Occipital lobe (tissue), 2 donors: Measurements from ENCODE around the gene TPBGL. TPM values are rescaled to one million over a fixed set of nuclear protein-coding genes. Genes with fewer than 3 reads are reported as not detected.

ENCODE experiments used
- DNase-seq: peaks from one replicate; lab custom pipeline; 2025; lab: John Stamatoyannopoulos, UW
- total RNA-seq: library from RNA; depleted of rRNA; stranded (reverse); fragments of >200 nt; gene quantifications from one replicate; pipeline ENCODE4 v1.2.3, GENCODE V29; 2014

The TPBGL gene, protein sequence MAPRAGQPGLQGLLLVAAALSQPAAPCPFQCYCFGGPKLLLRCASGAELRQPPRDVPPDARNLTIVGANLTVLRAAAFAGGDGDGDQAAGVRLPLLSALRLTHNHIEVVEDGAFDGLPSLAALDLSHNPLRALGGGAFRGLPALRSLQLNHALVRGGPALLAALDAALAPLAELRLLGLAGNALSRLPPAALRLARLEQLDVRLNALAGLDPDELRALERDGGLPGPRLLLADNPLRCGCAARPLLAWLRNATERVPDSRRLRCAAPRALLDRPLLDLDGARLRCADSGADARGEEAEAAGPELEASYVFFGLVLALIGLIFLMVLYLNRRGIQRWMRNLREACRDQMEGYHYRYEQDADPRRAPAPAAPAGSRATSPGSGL
- total RNA-seq = under 0.01 TPM

DNA sequence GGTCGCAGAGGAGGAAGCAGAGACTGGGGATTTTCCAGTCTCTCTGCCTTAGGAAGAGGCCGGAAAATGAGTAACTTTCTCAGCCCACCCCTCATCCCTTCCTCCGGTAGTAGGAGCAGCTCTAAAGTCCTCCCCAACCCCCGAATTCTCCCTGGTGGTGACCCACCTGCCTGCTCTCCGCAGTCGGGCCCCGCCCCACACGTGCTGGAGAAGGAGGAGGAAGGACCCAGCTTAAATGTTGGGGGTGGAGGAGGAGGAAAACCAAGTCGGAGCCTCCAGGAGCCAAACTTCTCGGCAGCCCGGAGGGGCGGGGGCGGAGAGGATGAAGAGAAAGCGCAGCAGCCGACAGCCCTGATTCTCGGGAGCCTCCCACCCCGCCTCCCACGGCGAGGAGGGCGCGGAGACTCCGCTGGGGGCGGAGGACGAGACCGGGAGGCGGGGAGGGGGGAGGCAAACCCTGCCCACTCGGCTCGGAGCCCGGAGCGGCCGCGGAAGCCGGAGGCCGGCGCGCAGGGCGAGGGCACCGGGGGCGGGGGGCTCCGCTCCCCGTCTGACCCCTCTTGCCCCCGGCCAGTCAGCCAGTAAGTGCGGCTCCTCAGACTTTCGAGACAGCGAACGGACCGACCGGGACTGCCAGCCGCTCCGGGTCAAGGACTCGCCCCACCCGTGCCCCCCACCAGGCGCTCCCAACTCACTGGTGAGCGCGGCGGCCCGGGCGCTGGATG, at the start of gene TPBGL:
TSS of gene TPBGL (plus strand) at position 464 of the 725 bp plus-strand sequence. CDS start 276 bp downstream, outside the sequence.
- DNase-seq = no peak

DNA sequence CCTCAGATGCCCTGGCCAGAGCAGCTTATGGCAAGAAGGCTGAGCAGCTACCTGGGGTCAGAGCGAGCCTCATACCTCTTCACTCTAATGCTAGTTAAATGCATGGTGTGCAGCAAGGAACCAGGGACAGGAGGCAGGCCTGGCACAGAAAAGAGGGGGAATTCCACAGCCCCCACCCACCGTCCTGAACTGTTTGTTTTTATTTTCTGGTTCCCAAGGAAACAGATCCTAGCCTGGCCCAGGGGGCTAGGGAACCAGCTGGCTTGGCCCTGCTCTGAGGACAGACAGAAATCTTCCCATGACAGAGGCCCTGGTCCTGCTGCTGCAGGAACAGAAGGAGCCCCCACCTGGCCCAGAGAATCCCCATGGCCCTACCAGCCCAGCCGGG, 49.2 kb upstream of the TPBGL start:
- no peak for DNase-seq

DNA sequence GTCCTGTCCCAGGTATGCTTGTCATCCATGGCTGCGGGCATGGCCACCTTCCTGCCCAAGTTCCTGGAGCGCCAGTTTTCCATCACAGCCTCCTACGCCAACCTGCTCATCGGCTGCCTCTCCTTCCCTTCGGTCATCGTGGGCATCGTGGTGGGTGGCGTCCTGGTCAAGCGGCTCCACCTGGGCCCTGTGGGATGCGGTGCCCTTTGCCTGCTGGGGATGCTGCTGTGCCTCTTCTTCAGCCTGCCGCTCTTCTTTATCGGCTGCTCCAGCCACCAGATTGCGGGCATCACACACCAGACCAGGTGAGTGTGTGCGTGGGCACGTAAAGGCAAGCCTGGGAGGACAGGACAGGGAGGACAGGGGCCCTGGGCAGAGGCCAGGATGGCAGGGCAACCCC, 47.3 kb upstream of the TPBGL start:
- DNase-seq = no peak

DNA sequence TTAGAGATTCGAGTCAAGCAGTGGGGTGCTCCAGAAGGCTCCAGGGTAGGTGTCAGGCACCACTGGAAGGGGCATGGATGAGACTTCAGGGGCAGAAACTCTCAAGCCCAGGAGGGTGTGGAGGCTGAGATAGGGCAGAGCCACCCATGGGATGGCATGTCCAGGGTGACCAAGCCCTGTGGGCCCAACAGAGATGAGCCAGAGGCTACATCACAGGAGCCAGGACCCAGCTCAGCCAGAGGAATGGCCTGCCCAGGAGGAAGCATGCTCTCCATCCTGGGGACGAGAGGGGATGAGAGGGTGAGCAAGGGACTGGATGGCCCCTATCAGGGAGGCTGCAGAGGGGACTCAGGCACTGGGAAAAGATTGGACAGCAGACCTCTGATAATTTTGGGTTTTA, 46.9 kb upstream of the TPBGL start:
- no peak for DNase-seq

DNA sequence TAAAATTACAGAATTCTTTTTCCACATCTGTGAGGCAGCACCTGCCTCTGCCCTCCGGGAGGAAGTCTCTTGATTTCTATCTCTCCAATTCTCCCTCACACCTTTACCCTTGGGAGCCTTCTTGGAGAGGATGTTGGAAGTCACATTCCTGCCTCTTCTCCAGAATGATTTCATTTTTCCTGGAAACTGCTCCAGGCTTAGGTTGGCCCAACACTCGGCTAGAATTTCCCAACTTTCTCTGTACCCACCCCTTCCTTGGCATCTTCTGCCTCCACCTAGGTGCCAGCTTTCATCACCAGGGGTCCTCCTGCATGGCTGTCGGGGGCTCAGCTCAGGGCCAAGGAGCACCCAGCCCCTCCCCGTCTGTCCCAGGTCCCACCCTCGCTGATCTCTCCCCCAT, 46.4 kb upstream of the TPBGL start:
- DNase-seq = no peak

DNA sequence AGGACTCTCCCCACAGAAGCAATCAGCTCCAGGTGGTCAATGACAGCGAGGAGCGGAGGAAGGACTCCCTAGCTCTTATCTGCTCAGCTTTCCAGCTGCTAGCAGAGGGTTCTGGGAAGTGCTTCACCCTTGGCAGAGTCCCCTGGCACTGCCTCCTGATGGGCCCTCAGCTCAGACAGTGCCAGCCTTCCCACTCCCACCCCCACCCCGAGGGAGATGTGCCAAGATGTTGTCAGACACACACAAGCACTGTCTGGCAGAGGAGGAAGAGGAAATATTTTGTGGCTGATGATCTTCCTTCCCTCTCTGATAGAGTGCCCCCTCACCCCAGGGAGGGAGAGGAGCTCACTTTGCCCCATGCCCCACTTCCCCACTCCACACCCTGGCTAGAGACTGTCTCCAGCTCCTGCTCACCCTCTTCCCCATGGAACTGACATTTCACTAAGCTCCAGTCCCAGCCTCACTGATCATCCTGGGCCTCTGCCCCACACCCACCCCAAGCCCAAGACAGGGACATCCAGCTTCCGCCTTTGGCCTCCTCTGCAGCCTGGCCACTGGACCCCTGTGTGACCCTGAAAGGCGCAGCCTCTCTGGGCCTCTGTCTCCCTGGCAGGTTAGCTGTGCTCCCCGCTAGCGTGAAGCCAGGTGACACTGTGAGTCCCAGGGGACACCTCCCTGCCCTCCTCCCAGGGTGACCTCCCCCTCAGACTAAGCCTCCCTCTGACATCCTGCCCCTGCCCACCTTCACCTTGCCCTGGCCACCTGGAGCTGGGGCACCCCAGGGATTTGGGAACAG, 45.2 kb upstream of the TPBGL start:
- DNase-seq = no peak

DNA sequence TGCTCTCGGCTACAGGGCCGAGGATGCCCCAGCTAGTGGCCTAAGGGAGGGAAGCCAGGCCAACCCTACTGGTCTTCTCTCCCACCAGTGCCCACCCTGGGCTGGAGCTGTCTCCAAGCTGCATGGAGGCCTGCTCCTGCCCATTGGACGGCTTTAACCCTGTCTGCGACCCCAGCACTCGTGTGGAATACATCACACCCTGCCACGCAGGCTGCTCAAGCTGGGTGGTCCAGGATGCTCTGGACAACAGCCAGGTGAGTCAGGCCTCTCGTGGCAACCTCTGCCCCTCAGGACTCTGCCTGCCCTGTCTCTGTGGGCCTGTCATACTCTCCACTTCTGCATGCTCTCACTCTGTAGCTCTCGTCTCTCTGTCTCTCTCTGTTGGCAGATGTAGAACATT, 44.1 kb upstream of the TPBGL start:
- no peak for DNase-seq

DNA sequence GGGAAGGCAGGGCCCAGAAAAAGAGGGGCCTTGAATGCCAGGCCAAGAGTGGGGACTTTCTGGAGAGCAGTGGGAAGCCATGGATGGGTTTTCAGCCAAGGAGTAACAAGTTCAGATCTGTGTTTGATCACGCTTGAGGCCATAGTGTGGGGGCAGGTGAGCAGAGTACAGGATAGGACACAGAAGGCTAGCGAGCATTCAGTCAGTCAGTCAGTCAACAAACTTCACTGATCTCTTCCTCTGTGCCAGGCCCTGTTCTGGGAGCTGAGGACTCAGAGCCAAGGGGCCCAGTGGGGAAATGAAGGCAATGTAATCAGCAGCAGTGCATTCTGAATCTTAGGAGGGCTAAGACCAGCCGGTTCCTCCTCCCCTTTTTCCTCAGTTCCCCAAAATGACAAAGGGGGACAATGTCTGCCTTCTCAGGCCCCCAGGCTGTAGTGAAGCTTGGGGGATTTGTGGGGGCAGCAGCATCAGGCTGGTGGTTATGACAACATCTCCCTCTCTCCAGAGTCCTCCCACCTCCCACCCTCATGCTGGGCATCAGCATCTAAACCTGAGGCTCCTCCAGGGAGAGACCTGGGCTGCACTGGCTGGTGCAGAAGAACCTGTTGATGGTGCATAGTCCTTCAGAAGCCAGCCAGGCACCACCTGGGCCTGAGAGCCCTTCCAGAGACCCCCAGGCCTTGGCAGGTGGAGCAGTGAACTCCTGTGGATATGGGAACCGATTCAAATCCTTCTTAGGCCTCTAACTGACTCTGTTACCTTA, 42.9 kb upstream of the TPBGL start:
- DNase-seq = no peak

DNA sequence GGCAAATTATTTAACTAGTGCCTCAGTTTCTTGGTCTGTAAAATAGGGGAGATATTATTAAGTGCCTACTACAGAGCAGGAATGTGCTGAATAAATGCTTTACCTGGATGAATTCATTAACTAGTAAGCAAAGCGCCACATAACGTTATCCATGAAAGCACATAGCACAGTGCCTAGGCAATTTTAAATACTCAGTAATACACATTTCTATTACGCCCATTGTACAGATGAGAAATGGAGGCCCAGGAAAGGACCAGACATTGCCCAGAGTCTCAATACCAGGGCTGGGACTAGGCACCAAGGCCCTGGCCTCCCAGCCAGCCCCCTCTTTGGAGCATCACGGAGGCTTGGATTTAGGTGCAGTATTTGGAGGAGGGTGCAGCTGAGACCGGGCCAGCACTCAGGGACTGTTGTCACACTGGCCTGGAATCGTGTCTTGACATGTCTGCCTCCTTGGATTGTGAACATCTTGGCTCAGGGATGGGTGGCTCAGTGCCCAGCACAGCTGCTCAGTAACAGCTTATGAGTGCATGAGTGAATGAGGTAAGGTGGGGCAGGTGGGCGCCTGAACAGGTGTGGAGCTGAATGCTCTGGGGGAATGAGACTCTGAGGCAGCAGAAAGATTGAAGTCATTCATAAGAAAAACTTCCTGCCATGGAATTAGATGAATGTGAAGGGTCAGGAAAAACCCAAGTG, 42.1 kb upstream of the TPBGL start:
- no peak for DNase-seq

DNA sequence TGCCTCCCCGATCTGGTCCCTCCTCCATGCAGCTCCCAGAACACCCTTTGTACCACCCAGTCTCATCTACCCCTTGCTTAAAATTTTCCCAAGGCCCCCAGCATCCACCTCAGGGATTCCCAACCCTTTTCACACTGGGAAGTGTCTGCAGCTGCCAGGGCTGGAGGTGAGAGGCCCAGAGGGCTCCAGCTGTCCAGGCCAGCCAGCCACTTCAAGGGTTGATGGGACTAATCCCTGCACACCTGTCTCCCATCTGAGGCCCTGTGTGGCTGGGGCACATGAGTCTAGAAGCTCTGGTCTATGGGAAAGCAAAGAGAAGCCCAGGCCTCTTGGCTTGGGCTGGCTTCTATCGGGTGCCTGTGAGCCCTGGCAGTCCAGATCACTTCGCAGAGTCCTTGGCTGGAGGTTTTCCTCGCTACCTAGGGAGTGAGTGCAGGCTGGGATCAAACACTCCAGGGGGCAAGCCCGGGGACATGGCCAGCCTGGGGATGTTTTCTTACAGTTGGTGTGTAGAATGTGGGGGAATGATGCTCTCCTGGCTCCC, 41.1 kb upstream of the TPBGL start:
- no peak for DNase-seq

DNA sequence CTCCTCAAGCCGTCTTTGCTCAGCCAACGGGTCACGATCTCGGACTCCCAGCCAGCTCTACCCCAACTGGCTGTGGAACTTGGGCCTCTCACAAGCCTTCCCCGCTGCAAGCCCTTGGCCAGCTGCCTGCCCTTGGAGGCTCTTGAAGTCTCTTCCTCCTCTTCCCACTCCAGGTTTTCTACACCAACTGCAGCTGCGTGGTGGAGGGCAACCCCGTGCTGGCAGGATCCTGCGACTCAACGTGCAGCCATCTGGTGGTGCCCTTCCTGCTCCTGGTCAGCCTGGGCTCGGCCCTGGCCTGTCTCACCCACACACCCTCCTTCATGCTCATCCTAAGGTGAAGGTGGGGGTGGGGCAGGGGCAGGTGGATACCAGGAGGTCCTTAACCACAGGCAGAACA, 40.5 kb upstream of the TPBGL start:
- no peak for DNase-seq

DNA sequence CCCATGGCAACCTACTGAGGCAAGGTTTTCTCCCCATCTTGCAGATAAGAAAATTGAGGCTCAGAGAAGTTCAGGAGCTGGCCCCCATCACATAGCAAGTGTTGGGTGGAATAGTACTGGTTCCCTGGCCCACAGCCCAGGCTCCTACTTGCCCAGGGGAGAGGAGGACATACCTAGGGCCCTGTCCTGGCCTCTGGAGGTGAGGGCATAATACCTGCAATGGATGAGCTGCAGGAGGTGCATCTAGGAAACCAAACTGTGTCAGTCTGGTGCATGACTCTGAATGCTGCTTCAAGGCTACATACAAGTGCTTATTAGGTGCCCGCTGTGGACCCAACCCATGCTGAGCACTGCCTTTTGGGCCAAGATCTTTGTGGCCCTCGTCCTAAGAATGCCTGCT, 40.0 kb upstream of the TPBGL start:
- no peak for DNase-seq

DNA sequence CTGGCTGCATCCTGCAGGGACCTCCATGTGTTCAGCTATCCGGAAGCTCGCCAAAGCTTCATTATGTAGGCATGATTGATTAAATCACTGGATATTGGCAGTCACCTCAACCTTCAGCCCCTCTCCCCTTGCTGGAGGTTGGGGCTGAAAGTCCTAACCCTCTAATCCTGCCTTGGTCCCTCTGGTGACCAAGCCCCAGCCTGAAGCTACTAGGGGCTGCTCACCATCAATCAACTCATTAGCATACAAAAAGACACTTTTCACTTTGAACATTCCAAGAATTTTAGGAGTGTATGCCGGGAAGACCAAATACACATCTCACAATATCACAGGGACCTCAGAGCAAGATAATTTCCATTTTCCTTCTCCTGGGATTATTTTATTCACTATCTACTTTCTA, 38.8 kb upstream of the TPBGL start:
- DNase-seq = no peak

DNA sequence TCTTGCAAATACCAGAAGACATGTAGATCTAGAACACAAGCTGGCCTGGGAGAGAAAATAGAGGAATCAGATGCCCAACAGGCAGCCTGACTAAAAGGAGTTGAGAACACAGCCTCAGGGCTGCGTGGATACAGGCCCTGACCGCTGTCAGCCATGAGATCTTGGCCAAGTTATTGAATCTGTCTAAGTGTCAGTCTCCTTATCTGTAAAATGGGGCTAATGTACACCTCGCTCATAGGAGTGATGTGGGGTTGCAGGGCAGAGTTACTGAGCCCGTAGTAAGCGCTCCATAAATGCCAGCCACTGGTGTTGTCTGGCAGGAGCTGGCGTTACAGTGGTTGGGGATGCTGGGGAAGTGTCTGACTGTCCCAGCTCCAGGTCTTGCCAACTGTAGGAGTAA, 38.4 kb upstream of the TPBGL start:
- no peak for DNase-seq

DNA sequence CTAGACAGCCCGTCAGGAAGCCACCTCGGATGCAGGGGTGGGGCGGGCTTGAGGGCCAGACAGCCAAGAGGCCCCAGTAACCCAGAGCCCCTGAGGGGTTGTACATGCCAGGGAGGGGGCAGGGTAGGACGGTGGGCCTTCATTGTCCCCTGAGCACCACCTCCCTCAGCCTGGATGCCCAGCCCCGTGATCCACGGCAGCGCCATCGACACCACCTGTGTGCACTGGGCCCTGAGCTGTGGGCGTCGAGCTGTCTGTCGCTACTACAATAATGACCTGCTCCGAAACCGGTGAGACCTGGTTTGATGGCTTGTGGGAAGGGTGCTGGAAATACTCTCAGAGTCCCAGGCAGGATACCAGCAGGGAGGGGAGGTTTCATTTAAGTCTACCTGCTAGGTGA, 37.4 kb upstream of the TPBGL start:
- DNase-seq = no peak

DNA sequence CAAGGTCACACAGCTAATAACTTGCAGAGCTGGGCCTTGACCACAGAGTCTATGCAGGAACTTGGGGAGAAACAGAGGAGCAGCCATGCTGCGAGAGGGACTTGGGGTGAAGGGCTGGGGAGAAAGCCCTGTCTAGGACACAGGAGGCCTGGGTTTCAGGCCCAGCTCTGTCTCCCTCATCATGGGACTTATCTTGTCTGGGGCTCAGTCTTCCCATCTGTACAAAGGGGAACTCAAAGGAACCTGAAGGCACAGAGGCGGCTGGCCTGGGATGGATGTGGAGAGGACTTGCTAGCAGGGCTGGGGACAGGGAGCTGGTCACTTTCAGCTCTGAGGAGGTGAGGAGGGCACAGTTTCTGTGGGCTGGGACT, 36.9 kb upstream of the TPBGL start:
- DNase-seq = no peak

DNA sequence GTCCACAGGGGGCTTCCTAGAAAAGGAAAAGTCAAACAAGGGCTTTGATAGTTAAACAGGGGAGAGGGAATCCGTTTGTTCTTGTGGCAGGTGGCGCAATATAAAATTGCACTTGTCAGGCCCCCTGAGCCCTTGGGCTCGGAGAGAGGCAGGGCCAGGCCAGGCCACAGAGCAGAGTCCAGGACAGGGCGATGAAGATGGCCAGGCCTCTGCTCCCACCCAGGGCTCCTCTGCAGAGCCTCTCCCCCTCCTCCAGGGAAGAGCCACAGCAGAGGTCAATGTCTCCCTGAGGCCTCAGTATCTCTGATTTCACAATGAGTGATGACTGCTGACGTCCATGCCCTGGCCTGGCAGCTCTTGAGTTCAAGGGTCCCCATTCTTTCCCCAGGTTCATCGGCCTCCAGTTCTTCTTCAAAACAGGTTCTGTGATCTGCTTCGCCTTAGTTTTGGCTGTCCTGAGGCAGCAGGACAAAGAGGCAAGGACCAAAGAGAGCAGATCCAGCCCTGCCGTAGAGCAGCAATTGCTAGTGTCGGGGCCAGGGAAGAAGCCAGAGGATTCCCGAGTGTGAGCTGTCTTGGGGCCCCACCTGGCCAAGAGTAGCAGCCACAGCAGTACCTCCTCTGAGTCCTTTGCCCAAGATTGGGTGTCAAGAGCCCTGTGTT, 36.4 kb upstream of the TPBGL start:
- no peak for DNase-seq

DNA sequence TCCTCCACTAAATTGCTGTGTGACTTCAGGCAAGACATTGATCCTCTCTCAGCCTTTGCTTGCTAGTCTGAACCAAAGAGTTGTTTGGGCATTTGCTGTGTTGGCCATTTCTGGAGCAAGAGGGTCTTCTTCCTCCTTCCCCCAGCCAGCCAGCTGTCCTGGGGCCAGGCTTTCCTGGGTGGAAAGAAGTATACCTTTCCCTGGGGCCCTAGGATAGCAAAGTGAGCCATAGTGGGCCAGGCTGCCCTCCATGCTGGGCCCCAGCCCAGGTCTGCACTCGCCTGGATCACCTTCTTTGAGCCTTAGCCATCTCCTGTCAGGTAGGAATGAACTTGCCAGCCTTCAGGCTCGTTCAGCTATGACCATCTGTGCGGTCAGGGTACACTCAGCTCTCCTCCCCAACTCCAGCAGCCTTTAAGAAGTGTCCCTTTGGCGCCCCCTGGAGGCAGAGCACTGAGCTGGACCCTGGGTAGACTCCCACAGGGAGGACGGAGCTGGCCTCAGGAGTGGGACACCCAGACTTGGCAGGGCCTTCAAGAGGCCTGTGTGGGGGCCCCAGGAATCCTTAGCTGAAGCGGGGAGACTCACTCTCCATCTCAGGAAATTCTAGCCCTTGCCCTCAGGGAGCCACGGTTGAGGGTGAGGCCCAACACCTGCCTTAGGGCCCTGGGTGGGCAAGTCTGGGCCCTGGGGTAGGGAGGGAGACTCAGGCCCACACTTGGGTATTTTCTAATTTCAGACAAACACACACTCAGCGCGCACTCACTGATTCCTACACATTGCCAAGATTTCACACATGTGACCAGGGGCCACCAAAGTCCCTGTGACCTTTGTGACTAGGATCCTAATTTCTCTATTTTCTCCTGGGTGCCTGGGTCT, 35.6 kb upstream of the TPBGL start:
- peak; percentile 45 for DNase-seq

DNA sequence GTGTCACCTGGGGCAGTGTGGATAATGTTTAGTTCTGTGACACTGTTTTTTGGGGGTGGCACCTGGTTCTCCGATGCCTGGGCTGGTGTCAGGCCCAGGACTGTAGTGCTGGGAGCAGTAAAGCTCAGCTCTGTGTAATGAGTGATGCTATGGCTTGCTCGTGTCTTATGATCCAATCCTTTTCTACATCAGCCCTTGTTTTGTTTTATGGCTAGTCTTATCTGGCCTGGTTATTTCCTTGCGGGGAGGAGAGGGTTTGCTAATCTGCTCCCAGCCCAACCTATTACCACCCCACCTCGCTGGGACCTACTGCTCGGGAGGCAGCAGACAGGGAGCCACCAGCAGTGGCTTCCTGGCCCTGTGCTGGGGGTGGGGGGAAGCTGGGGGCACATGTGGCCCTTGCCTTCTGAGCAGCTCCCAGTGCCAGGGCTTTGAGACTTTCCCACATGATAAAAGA, 35.0 kb upstream of the TPBGL start:
- DNase-seq = no peak
